GM23338 (cell line): ENCODE data around the gene MAMDC2. TPM values are rescaled to one million over a fixed set of nuclear protein-coding genes. Genes with fewer than 3 reads are reported as not detected.

Experiments used
- ATAC-seq: fragments of 200-7000 bp; cut with Tn5 transposase; 3 replicates; pipeline ENCODE4 v1.9.1; 2020
- DNase-seq: peaks from one replicate; pipeline ENCODE4 v3.0.0-alpha.2; 2015; ENCODE audit warnings: low spot score
- H2AFZ ChIP-seq: fragments of 200-600 bp; sonication (generic); 2 replicates; pipeline ENCODE4 v1.8.0; 2016; ENCODE audit warnings: antibody characterized with exemption, mild to moderate bottlenecking, moderate library complexity
- H3F3A ChIP-seq: fragments of 200-600 bp; sonication (generic); replicated peaks from 2 replicates; pipeline ENCODE4 v1.8.0; 2017; ENCODE audit warnings: antibody characterized with exemption, mixed run types, low read depth
- H3K27ac ChIP-seq: fragments of 200-600 bp; sonication (generic); 2 replicates; pipeline ENCODE4 v1.6.1; 2016; ENCODE audit warnings: low read depth
- H3K27me3 ChIP-seq: fragments of 200-600 bp; sonication (generic); 2 replicates; pipeline ENCODE4 v1.8.0; 2016; ENCODE audit warnings: mild to moderate bottlenecking, mixed run types, moderate library complexity; ENCODE audit not compliant: insufficient read depth
- H3K36me3 ChIP-seq: fragments of 200-600 bp; sonication (generic); 2 replicates; pipeline ENCODE4 v1.8.0; 2016; ENCODE audit warnings: mild to moderate bottlenecking; ENCODE audit not compliant: insufficient read depth
- H3K4me1 ChIP-seq: fragments of 200-600 bp; sonication (generic); 2 replicates; pipeline ENCODE4 v1.8.0; 2016; ENCODE audit warnings: mild to moderate bottlenecking, moderate library complexity; ENCODE audit not compliant: insufficient read depth
- H3K4me2 ChIP-seq: fragments of 200-600 bp; sonication (generic); 2 replicates; pipeline ENCODE4 v1.7.1; 2017; ENCODE audit warnings: mixed run types
- H3K4me3 ChIP-seq: fragments of 200-600 bp; sonication (generic); 2 replicates; pipeline ENCODE4 v1.6.1; 2016; ENCODE audit warnings: mixed run types
- H3K79me2 ChIP-seq: fragments of 200-600 bp; sonication (generic); replicated peaks from 2 replicates; pipeline ENCODE4 v1.8.0; 2017; ENCODE audit warnings: mild to moderate bottlenecking; ENCODE audit not compliant: insufficient read depth
- H3K9me2 ChIP-seq: fragments of 200-600 bp; sonication (generic); 2 replicates; pipeline ENCODE4 v1.8.0; 2017; ENCODE audit not compliant: insufficient read depth
- H4K20me1 ChIP-seq: fragments of 200-600 bp; sonication (generic); replicated peaks from 2 replicates; pipeline ENCODE4 v1.8.0; 2017; ENCODE audit warnings: mild to moderate bottlenecking; ENCODE audit not compliant: insufficient read depth
- H3K27ac Mint-ChIP-seq: 2 replicates; pipeline ENCODE4 v1.8.0; 2020; ENCODE audit warnings: inconsistent platforms, mild to moderate bottlenecking, moderate library complexity, mixed read lengths
- H3K27me3 Mint-ChIP-seq: 3 replicates; pipeline ENCODE4 v1.8.0; 2022; ENCODE audit warnings: low read depth, mild to moderate bottlenecking, moderate library complexity, mixed read lengths, inconsistent platforms; ENCODE audit not compliant: insufficient read depth, poor library complexity
- H3K36me3 Mint-ChIP-seq: 3 replicates; pipeline ENCODE4 v1.8.0; 2021; ENCODE audit warnings: low read depth, mild to moderate bottlenecking, inconsistent platforms, moderate library complexity, mixed read lengths
- H3K4me1 Mint-ChIP-seq: 3 replicates; pipeline ENCODE4 v1.8.0; 2020; ENCODE audit warnings: mild to moderate bottlenecking, inconsistent platforms, mixed read lengths
- H3K4me3 Mint-ChIP-seq: 3 replicates; pipeline ENCODE4 v1.8.0; 2021; ENCODE audit warnings: moderate library complexity, mild to moderate bottlenecking, inconsistent platforms, mixed read lengths
- H3K9me3 Mint-ChIP-seq: 3 replicates; pipeline ENCODE4 v1.8.0; 2020; ENCODE audit warnings: moderate library complexity, mild to moderate bottlenecking, inconsistent platforms, mixed read lengths
- CREB1 ChIP-seq: fragments of 250-450 bp; sonication (Bioruptor Pico); IDR thresholded peaks from 2 replicates; pipeline ENCODE4 v1.5.0; 2020; ENCODE audit warnings: low read depth, mild to moderate bottlenecking, moderate library complexity
- EZH2 ChIP-seq: fragments of 200-600 bp; sonication (generic); IDR thresholded peaks from one replicate; pipeline ENCODE4 v1.8.0; 2017; ENCODE audit warnings: antibody characterized with exemption, mild to moderate bottlenecking, low read depth; ENCODE audit not compliant: unreplicated experiment
- EZH2phosphoT487 ChIP-seq: fragments of 200-600 bp; sonication (generic); IDR thresholded peaks from one replicate; pipeline ENCODE4 v1.8.1; 2018; ENCODE audit warnings: antibody characterized with exemption; ENCODE audit not compliant: unreplicated experiment
- JUNB ChIP-seq: IDR thresholded peaks from one replicate; pipeline ENCODE4 v1.6.1; 2016; ENCODE audit warnings: antibody characterized with exemption; ENCODE audit not compliant: unreplicated experiment
- NANOG ChIP-seq: IDR thresholded peaks from 2 replicates; pipeline ENCODE4 v1.6.1; 2016; ENCODE audit warnings: antibody characterized with exemption, borderline replicate concordance
- POLR2AphosphoS5 ChIP-seq: IDR thresholded peaks from 2 replicates; pipeline ENCODE4 v1.6.1; 2016; ENCODE audit warnings: antibody characterized with exemption, low read depth
- STAT1 ChIP-seq: IDR thresholded peaks from one replicate; pipeline ENCODE4 v1.6.1; 2016; ENCODE audit warnings: antibody characterized with exemption; ENCODE audit not compliant: unreplicated experiment
- ZNF114 ChIP-seq: fragments of 250-450 bp; sonication (Bioruptor Pico); IDR thresholded peaks from 2 replicates; pipeline ENCODE4 v1.5.0; 2020; ENCODE audit warnings: mild to moderate bottlenecking, moderate library complexity
- ZNF331 ChIP-seq: fragments of 250-450 bp; sonication (Bioruptor Pico); IDR thresholded peaks from 2 replicates; pipeline ENCODE4 v1.5.0; 2020; ENCODE audit warnings: low read depth, mild to moderate bottlenecking, moderate library complexity
- polyA plus RNA-seq: library from polyadenylated mRNA; unstranded; fragments of >200 nt; fragmentation: Nextera tagmentation; extraction: Ambion mirVana; gene quantifications from 2 replicates; pipeline ENCODE4 v1.2.1, GENCODE V29; 2016
- total RNA-seq: library from RNA; depleted of rRNA; stranded (reverse); fragments of >200 nt; shearing (Covaris generic); gene quantifications from 2 replicates; pipeline ENCODE4 v1.2.3, GENCODE V29; 2014
- TF ChIP-seq, protein P1 (sequence below), 2 experiments: fragments of 200-600 bp in 1 of 2; sonication (generic) in 1 of 2; conservative IDR thresholded peaks; 2 replicates each; pipeline versions ENCODE4 v1.5.1 to v1.6.1; 2016 to 2017; ENCODE audit warnings: antibody characterized with exemption in 2 of 2, low read depth in 2 of 2, mild to moderate bottlenecking in 2 of 2, moderate library complexity in 1 of 2
- TF ChIP-seq, protein P2 (sequence below): IDR thresholded peaks from one replicate; pipeline ENCODE4 v1.6.1; 2018; ENCODE audit warnings: antibody characterized with exemption; ENCODE audit not compliant: unreplicated experiment
- TF ChIP-seq, protein P3 (sequence below): fragments of 250-450 bp; sonication (Bioruptor Pico); IDR thresholded peaks from 2 replicates; pipeline ENCODE4 v1.5.0; 2020; ENCODE audit warnings: mild to moderate bottlenecking, moderate library complexity
- TF ChIP-seq, protein P4 (sequence below): IDR thresholded peaks from 2 replicates; pipeline ENCODE4 v1.6.1; 2016; ENCODE audit warnings: antibody characterized with exemption

The MAMDC2 gene
- total and polyA plus RNA-seq, 2 experiments from 2014 or later = 7.7 to 19.6 TPM

DNA sequence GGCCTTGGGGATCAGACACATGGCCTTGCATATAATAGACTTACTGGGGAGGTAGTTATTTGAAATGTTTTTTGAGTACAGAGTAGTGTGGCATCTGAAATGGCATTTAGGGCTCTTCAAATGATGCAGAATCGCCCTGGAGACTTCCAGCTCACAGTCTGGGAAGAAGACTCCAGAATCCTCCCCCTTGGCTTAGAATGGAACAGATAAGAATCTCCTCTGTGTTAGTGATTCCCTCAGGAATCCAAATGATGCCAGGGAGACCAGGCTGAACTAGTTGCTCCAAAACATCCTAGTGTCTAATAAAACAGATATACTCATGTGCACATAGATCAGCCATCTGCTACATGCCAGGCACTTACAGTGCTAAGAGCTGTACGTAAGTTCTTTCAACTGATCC lies 176.6 kb downstream of the MAMDC2 start:
- Histone ChIP-seq H3K79me2 (no peaks in the 10 kb centered on the region), H3F3A (no peaks in the 10 kb centered on the region), H3K36me3 (no peaks in the 10 kb centered on the region), H3K27me3 (no peaks in the 10 kb centered on the region), H4K20me1 (no peaks in the 10 kb centered on the region), H3K9me2 (no peaks in the 10 kb centered on the region), H3K4me2 (no peak overlapping the region), H3K4me3 (no peak overlapping the region), H3K27ac (no peak overlapping the region), H2AFZ (no peak overlapping the region), H3K4me1 (no peaks in the 10 kb centered on the region)
- H3K4me1 Mint-ChIP-seq = no peaks in the 10 kb centered on the region
- H3K27ac Mint-ChIP-seq = no peak overlapping the region
- DNase-seq (no peak), ATAC-seq (no peak)
- no peaks in the 10 kb centered on the region for H3K27me3 Mint-ChIP-seq
- H3K9me3 Mint-ChIP-seq = no peaks in the 10 kb centered on the region
- H3K4me3 Mint-ChIP-seq = no peak overlapping the region
- no peak for TF ChIP-seq ZNF331 (CRISPR knock-in tag)
- TF ChIP-seq POLR2AphosphoS5 = no peak
- no peak for TF ChIP-seq STAT1
- TF ChIP-seq, protein P1, sequence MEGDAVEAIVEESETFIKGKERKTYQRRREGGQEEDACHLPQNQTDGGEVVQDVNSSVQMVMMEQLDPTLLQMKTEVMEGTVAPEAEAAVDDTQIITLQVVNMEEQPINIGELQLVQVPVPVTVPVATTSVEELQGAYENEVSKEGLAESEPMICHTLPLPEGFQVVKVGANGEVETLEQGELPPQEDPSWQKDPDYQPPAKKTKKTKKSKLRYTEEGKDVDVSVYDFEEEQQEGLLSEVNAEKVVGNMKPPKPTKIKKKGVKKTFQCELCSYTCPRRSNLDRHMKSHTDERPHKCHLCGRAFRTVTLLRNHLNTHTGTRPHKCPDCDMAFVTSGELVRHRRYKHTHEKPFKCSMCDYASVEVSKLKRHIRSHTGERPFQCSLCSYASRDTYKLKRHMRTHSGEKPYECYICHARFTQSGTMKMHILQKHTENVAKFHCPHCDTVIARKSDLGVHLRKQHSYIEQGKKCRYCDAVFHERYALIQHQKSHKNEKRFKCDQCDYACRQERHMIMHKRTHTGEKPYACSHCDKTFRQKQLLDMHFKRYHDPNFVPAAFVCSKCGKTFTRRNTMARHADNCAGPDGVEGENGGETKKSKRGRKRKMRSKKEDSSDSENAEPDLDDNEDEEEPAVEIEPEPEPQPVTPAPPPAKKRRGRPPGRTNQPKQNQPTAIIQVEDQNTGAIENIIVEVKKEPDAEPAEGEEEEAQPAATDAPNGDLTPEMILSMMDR (conservative IDR thresholded peaks at IDR 0.05; ENCODE audit: low read depth in 2 of 2) = no peak
- TF ChIP-seq CREB1 (CRISPR knock-in tag) = no peak
- no peak for TF ChIP-seq EZH2phosphoT487
- TF ChIP-seq EZH2 = no peak
- no peak for TF ChIP-seq ZNF114 (CRISPR knock-in tag)
- TF ChIP-seq, protein P2, sequence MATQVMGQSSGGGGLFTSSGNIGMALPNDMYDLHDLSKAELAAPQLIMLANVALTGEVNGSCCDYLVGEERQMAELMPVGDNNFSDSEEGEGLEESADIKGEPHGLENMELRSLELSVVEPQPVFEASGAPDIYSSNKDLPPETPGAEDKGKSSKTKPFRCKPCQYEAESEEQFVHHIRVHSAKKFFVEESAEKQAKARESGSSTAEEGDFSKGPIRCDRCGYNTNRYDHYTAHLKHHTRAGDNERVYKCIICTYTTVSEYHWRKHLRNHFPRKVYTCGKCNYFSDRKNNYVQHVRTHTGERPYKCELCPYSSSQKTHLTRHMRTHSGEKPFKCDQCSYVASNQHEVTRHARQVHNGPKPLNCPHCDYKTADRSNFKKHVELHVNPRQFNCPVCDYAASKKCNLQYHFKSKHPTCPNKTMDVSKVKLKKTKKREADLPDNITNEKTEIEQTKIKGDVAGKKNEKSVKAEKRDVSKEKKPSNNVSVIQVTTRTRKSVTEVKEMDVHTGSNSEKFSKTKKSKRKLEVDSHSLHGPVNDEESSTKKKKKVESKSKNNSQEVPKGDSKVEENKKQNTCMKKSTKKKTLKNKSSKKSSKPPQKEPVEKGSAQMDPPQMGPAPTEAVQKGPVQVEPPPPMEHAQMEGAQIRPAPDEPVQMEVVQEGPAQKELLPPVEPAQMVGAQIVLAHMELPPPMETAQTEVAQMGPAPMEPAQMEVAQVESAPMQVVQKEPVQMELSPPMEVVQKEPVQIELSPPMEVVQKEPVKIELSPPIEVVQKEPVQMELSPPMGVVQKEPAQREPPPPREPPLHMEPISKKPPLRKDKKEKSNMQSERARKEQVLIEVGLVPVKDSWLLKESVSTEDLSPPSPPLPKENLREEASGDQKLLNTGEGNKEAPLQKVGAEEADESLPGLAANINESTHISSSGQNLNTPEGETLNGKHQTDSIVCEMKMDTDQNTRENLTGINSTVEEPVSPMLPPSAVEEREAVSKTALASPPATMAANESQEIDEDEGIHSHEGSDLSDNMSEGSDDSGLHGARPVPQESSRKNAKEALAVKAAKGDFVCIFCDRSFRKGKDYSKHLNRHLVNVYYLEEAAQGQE = no peak
- TF ChIP-seq, protein P3, sequence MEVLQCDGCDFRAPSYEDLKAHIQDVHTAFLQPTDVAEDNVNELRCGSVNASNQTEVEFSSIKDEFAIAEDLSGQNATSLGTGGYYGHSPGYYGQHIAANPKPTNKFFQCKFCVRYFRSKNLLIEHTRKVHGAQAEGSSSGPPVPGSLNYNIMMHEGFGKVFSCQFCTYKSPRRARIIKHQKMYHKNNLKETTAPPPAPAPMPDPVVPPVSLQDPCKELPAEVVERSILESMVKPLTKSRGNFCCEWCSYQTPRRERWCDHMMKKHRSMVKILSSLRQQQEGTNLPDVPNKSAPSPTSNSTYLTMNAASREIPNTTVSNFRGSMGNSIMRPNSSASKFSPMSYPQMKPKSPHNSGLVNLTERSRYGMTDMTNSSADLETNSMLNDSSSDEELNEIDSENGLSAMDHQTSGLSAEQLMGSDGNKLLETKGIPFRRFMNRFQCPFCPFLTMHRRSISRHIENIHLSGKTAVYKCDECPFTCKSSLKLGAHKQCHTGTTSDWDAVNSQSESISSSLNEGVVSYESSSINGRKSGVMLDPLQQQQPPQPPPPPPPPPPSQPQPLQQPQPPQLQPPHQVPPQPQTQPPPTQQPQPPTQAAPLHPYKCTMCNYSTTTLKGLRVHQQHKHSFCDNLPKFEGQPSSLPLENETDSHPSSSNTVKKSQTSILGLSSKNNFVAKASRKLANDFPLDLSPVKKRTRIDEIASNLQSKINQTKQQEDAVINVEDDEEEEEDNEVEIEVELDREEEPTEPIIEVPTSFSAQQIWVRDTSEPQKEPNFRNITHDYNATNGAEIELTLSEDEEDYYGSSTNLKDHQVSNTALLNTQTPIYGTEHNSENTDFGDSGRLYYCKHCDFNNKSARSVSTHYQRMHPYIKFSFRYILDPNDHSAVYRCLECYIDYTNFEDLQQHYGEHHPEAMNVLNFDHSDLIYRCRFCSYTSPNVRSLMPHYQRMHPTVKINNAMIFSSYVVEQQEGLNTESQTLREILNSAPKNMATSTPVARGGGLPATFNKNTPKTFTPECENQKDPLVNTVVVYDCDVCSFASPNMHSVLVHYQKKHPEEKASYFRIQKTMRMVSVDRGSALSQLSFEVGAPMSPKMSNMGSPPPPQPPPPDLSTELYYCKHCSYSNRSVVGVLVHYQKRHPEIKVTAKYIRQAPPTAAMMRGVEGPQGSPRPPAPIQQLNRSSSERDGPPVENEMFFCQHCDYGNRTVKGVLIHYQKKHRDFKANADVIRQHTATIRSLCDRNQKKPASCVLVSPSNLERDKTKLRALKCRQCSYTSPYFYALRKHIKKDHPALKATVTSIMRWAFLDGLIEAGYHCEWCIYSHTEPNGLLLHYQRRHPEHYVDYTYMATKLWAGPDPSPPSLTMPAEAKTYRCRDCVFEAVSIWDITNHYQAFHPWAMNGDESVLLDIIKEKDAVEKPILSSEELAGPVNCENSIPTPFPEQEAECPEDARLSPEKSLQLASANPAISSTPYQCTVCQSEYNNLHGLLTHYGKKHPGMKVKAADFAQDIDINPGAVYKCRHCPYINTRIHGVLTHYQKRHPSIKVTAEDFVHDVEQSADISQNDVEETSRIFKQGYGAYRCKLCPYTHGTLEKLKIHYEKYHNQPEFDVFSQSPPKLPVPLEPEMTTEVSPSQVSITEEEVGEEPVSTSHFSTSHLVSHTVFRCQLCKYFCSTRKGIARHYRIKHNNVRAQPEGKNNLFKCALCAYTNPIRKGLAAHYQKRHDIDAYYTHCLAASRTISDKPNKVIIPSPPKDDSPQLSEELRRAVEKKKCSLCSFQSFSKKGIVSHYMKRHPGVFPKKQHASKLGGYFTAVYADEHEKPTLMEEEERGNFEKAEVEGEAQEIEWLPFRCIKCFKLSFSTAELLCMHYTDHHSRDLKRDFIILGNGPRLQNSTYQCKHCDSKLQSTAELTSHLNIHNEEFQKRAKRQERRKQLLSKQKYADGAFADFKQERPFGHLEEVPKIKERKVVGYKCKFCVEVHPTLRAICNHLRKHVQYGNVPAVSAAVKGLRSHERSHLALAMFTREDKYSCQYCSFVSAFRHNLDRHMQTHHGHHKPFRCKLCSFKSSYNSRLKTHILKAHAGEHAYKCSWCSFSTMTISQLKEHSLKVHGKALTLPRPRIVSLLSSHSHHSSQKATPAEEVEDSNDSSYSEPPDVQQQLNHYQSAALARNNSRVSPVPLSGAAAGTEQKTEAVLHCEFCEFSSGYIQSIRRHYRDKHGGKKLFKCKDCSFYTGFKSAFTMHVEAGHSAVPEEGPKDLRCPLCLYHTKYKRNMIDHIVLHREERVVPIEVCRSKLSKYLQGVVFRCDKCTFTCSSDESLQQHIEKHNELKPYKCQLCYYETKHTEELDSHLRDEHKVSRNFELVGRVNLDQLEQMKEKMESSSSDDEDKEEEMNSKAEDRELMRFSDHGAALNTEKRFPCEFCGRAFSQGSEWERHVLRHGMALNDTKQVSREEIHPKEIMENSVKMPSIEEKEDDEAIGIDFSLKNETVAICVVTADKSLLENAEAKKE (CRISPR knock-in tag) = no peak
- TF ChIP-seq, protein P4, sequence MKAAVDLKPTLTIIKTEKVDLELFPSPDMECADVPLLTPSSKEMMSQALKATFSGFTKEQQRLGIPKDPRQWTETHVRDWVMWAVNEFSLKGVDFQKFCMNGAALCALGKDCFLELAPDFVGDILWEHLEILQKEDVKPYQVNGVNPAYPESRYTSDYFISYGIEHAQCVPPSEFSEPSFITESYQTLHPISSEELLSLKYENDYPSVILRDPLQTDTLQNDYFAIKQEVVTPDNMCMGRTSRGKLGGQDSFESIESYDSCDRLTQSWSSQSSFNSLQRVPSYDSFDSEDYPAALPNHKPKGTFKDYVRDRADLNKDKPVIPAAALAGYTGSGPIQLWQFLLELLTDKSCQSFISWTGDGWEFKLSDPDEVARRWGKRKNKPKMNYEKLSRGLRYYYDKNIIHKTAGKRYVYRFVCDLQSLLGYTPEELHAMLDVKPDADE = no peak
- TF ChIP-seq NANOG = no peak
- no peak for TF ChIP-seq JUNB
- 0 out of 3 replicates have a peak, but pooled peaks cover 3% of the 10 kb centered on the region for H3K36me3 Mint-ChIP-seq
